GM19455 (cell line): ENCODE measurements around the gene CTNND2.
"Not testable (repeated sequence)": the region's sequence is repeated elsewhere in the genome, so short reads cannot be mapped to it uniquely, and the experiment has no call there.

Experiments used
- ATAC-seq: cut with Tn5 transposase; IDR thresholded peaks from one replicate; pipeline ENCODE4 v1.9.1; 2021; ENCODE audit not compliant: unreplicated experiment

Gene CTNND2

DNA sequence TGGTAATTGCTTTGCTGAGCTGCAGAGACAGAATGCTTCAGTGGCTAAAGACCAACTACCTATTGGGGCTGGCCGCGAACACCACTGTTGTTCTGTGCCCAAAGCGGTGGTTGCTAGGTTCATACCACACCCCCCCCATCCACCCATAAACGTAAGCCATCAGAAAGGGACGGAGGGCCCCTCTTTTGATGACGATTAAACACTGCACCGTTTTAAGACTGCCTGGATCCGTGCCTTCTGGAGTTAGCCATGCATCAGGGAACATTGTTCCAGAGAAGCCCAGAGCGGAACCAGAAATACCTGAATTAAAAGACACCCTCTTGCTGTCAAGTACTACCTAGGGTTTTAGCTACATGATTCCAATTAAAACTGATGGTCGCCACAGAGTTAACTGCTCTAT lies 774.1 kb downstream of the CTNND2 start:
- no peak for ATAC-seq

- ATAC-seq = no peak
Observed at GRCh38 chr5:11128021-11128420, 776.2 kb downstream of the CTNND2 start.

DNA sequence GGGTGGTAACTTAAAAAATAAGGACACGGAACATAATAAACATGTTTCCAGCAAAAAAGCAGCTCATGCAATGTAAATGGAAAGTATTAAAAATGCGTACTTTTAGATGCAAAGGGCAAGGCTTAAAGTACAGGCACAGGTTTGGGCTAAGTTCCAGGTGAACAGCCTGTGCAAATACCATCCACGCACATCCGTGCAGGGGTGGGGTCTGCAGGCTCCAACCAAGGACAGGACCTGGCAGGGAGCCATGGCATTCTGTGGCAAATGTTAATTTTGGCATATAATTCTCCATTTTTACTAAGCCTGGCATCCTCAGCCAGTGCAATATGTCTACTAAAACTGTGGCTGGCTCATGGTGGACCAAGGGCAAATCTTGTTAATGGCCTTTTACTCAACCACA lies 777.4 kb downstream of the CTNND2 start:
- no peak for ATAC-seq

DNA sequence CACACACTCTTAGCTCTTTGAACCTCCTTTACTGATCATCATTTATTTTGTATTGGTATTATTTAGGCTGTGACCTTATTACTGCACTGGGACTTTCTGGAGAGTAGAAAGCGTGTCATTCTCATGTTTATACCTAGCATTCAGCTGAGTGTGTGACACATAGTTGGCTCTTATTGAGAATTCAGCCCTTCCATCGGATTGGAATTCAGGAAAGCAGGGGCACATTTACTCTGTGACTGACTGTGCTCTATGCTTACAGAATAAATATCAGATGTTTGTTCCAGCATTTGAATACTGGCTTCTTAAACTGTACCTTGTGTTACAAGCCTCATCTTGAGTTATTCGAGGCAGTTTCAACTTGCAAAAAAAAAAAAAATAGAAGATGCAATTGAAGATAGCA lies 782.4 kb downstream of the CTNND2 start:
- no peak for ATAC-seq

- ATAC-seq = no peak
Observed at GRCh38 chr5:11110128-11110527, 794.1 kb downstream of the CTNND2 start.

GRCh38 chr5:11105696-11106095 lies 798.5 kb downstream of the CTNND2 start:
- ATAC-seq = no peak

DNA sequence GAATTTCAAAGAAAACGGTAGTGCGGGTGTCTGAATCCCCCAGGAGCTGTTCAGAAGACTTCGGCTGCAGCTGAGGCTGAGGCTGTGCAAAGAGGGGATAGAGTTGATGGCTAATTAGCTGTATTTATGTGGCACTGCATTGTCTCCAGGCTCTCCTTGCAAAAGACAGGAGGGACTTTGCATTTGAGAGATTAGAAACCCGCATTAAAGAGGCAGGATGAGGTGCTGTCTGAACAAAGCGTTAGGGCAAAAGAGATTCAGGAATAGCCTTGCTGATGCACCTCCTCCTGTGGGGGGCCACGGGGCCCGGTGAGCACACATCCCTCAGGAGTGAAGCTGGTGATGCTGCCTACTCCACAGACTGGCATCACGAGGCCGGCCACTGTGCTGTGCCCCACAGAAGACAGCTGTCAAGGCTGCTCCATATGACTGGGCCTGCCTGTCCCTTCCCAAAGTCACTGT lies 799.6 kb downstream of the CTNND2 start:
- ATAC-seq = no peak

- no peak for ATAC-seq
Observed at GRCh38 chr5:11104210-11104609, 800.0 kb downstream of the CTNND2 start.

DNA sequence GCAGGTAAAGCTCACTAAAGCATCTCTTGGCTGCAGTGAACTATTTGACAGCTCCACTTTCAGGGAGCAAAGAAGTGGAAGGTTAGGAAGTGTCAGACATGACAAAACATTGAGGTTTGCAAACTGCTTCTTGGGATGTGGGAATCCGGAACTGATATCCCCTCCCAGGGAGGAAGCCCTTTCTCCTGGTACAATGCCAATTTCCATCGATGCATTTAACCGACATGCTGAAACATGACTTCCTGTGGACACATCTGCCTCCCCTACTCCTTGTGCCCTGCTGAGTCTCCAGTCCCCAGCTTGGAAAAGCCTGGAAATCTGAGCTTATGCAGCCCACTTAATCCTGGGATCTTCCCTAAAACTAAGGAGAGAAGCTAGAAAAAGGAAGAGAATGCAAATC lies 820.1 kb downstream of the CTNND2 start:
- ATAC-seq = no peak

DNA sequence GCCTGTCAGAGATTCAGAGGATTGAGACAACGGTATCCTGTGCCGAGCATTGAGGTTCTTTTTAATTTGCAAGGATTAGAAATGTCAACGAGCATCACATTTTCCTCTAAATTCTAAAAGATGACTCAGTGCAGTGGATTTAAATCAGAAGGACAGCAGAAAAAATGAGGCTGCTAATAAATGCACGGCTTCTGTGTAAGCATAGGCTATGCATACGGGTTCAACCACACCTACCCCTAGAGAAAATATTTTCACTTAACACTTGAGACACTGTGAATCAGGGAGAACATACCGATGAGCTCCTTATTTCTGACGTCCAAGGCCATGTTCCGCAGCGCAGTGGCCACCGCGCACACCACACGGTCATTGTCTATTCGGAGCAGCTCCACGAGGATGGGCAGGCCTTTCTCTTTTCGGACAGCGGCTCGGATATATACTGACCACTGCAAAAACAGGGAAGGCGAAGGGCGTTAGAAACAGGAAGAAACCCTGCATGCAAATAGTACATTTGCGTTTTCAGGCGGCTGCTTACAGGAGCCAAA lies 821.8 kb downstream of the CTNND2 start:
- no peak for ATAC-seq

DNA sequence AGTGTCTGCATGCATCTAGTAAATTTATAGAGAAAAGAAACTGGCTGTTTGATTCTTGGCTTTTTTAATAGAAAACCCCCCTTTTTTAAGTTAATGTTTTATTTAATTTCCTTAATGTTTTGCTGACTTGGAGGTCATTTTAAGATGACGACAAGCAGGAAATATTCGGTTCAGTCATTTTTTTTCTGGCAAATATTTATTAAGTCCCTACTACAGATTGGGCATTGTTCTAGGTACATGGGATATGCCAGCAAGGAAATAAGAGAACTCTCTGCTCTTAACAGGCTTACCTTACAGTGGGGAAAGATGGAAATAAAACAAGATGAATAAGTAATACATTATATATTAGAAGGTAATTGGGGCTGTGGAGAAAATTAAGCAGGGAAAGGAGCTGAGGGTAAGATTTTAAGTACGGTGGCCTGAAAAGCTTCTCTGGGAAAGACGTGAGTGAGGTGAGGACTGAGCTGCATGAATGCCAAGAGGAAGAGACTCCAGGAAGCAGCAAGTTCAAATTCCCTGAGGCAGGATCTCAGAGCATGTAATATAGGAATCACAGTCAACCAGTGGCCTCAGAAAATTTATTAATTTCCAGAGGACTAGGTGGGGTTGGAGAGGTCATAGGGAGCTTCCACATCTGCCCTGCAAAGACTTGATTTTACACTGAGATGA lies 827.2 kb downstream of the CTNND2 start:
- ATAC-seq = no peak

GRCh38 chr5:11075035-11075805 lies 829.0 kb downstream of the CTNND2 start:
- ATAC-seq = no peak

- no peak for ATAC-seq
Observed at GRCh38 chr5:11072568-11072967, 831.7 kb downstream of the CTNND2 start.

DNA sequence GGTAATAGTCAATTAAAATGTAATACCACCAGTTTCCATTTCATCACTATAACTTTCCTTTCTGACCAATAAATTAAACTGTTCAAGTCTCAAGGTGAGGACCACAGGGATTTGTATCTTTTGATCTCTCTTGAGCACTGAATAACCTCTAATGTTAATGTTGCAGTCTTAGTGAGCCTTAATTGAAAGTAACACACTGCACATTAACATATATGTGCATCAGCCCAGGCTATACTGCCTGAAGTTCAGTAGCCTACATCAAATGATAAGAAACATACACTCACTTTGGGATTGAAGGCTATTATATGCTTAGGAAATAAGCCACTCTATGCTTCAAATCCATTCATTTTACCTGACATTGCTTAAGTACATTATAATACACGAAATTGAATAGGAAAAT lies 832.2 kb downstream of the CTNND2 start:
- no peak for ATAC-seq

DNA sequence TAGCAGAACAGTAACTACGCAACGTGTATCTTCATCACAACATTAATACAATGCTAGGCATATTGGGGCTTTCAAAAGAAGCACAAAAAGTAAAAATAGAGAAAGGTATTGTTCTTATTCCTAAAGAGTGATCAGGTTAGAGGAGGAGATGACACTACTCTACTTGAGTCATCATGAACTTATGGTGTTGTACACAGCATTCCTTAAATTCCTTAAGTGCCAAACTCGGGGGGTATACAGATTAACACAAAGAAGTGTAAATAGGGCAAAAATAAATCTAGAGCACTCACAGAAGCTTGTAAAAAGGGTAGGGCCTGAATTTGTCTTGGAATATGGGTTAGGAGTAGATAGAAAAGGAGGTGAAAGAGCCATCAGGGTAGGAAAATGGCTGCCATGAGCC lies 835.2 kb downstream of the CTNND2 start:
- ATAC-seq = no peak

DNA sequence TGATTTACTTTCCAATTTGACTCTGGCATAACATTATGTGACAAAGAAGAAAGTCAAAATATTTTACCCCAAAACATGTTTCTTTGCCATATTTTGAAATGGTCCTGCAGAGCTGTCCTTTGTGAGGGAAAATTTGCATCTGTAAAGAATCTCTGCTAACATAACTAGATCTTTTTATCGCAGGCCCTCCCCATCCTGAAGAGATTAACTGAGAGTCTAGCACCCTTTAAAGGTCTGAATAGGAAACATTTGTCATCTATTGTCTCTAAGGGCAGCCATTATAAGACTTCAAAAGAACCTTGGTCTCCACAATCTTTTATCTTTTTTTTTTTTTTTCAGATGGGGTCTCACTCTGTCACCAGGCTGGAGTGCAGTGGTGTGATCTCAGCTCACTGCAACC lies 838.5 kb downstream of the CTNND2 start:
- ATAC-seq = not testable (repeated sequence)

DNA sequence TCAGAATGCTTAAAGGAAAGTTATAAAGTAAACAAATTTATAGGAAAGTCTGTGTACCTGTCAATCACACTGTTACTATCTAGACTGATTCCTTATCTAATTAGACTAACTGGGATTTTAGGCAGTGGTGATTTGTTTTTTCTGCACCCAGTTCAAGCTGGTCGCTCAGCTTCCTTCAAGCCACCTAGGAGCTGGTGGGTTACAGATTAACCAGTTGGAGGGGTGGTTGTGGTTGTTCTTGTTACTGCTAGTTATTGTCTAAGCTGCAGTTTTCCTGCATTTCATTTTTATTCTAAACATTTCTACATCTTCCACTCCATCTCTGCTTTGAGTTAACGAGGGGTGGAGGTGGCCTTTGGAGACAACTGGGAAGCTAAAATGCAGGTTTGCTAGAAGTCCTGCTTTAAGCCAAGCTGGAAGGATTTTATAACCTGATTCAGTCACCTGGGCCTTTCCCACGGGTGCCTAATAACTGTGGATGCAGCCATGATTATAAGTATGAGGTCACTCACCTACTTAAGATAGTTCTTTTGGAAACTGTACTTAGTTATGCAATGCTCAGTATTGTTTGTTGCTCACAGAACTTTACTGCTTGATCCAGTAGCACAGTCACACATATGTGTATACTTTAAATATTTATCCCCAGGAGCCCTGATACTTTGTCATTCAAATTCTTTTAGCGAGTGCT lies 839.3 kb downstream of the CTNND2 start:
- ATAC-seq = no peak

DNA sequence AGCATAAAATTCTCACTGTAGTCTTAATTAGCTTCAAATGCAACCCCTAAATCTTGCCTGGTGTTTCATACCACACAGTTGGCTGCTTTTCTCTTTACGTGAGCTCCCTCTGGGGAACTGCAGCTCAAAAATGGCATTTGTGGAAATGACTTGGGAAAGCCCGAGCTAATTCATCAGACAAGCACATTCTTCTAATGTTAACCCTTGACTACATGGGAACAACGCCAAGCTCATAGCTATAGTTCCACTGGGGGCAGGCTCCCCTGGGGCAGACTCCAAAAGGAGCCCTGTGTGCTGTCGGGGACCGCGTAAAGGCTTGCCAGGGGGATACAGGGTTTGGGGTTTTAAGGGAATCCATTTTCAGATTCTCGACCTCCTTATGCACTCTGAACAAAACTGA lies 841.8 kb downstream of the CTNND2 start:
- ATAC-seq = no peak

- ATAC-seq = no peak
Observed at GRCh38 chr5:11056560-11056959, 847.7 kb downstream of the CTNND2 start.

- ATAC-seq = no peak
Observed at GRCh38 chr5:11054014-11054413, 850.2 kb downstream of the CTNND2 start.

GRCh38 chr5:11052871-11053270 lies 851.4 kb downstream of the CTNND2 start:
- ATAC-seq = no peak
